ENCODE data around the gene RHOXF1.
"Not testable (repeated sequence)": the region's sequence is repeated elsewhere in the genome, so short reads cannot be mapped to it uniquely, and the experiment has no call there.

RHOXF1 gene
- total RNA-seq: 0.68 to 1.4 (median 1.1) reads per million in 4 experiments

- no peak for DNase-seq
These were observed at the start of gene RHOXF1 for GRCh38 chrX:120115438-120115963. Gene RHOXF1, minus strand, starts transcription at chrX:120115913. Its CDS starts 51 bp downstream, at chrX:120115862.

- DNase-seq: not testable (repeated sequence)
These were observed 43.4 kb upstream of the RHOXF1 start for GRCh38 chrX:120159086-120159485.

- not testable (repeated sequence) for DNase-seq
These were observed 42.6 kb upstream of the RHOXF1 start, which contains the start of gene RHOXF2 for GRCh38 chrX:120158313-120158712. Gene RHOXF2, plus strand, starts transcription at chrX:120158613. Its CDS starts 138 bp downstream, at chrX:120158751.

GRCh38 chrX:120150109-120150744, 34.5 kb upstream of the RHOXF1 start:
- not testable (repeated sequence) for DNase-seq

GRCh38 chrX:120147537-120147936, 31.8 kb upstream of the RHOXF1 start:
- DNase-seq: no peak

- DNase-seq: not testable (repeated sequence)
These were observed 30.6 kb upstream of the RHOXF1 start for GRCh38 chrX:120146323-120146722.

- DNase-seq: no peak
These were observed 29.7 kb upstream of the RHOXF1 start for GRCh38 chrX:120145295-120145925.

- no peak for DNase-seq
These were observed 28.6 kb upstream of the RHOXF1 start for GRCh38 chrX:120144178-120144844.

- DNase-seq: no peak
These were observed 24.7 kb upstream of the RHOXF1 start for GRCh38 chrX:120140293-120140981.

- no peak for DNase-seq
These were observed 21.7 kb upstream of the RHOXF1 start for GRCh38 chrX:120137439-120137838.

GRCh38 chrX:120136840-120137239, 21.1 kb upstream of the RHOXF1 start:
- no peak for DNase-seq

- DNase-seq: no peak
These were observed 20.4 kb upstream of the RHOXF1 start for GRCh38 chrX:120136128-120136527.

- DNase-seq: not testable (repeated sequence)
These were observed 12.7 kb upstream of the RHOXF1 start for GRCh38 chrX:120128306-120128846.

GRCh38 chrX:120125444-120125843, 9.7 kb upstream of the RHOXF1 start:
- DNase-seq: no peak

GRCh38 chrX:120120223-120120622, 4.5 kb upstream of the RHOXF1 start:
- no peak for DNase-seq

- no peak for DNase-seq
These were observed 4.1 kb downstream of the RHOXF1 start for GRCh38 chrX:120111611-120112010.

GRCh38 chrX:120109378-120109777, 6.3 kb downstream of the RHOXF1 start:
- DNase-seq: no peak

GRCh38 chrX:120104707-120105106, 11.0 kb downstream of the RHOXF1 start:
- not testable (repeated sequence) for DNase-seq

GRCh38 chrX:120101057-120101456, 14.7 kb downstream of the RHOXF1 start:
- not testable (repeated sequence) for DNase-seq

GRCh38 chrX:120090208-120090607, 25.5 kb downstream of the RHOXF1 start:
- DNase-seq: no peak

GRCh38 chrX:120087289-120088017, 28.3 kb downstream of the RHOXF1 start:
- no peak for DNase-seq

Measured in effector CD8-positive, alpha-beta T cell (primary cell).